ENCODE data around the gene IL6R.

Gene IL6R

DNA sequence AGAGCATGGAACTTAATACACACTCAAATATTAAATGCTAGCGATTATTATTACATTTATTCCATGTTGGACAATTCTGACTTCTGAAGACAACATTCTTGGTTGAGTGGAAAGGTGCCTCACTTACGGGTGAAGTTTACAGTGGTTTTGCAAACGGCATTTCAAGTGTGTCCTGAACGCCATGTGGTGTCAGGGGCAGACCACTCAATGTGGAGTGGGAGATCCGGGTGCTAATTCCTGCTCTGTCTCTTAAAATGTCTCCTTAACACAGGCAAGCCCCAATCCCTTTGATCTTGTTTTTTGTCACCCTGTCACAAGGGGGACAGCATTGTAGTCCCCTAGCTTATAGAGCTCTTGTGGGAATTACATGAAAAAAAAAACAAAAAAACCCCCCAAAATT is 91.2 kb downstream of the IL6R start:
- TF ChIP-seq FOXP2 (optimal IDR thresholded peaks at IDR 0.05; ENCODE audit: borderline replicate concordance, extremely low read depth, extremely low read length, insufficient read depth) (no peak), TAF1 (IDR thresholded peaks at IDR 0.05; ENCODE audit: borderline replicate concordance, insufficient read depth, low read length) (no peak)
- TF ChIP-seq, protein P1, sequence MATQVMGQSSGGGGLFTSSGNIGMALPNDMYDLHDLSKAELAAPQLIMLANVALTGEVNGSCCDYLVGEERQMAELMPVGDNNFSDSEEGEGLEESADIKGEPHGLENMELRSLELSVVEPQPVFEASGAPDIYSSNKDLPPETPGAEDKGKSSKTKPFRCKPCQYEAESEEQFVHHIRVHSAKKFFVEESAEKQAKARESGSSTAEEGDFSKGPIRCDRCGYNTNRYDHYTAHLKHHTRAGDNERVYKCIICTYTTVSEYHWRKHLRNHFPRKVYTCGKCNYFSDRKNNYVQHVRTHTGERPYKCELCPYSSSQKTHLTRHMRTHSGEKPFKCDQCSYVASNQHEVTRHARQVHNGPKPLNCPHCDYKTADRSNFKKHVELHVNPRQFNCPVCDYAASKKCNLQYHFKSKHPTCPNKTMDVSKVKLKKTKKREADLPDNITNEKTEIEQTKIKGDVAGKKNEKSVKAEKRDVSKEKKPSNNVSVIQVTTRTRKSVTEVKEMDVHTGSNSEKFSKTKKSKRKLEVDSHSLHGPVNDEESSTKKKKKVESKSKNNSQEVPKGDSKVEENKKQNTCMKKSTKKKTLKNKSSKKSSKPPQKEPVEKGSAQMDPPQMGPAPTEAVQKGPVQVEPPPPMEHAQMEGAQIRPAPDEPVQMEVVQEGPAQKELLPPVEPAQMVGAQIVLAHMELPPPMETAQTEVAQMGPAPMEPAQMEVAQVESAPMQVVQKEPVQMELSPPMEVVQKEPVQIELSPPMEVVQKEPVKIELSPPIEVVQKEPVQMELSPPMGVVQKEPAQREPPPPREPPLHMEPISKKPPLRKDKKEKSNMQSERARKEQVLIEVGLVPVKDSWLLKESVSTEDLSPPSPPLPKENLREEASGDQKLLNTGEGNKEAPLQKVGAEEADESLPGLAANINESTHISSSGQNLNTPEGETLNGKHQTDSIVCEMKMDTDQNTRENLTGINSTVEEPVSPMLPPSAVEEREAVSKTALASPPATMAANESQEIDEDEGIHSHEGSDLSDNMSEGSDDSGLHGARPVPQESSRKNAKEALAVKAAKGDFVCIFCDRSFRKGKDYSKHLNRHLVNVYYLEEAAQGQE (IDR thresholded peaks at IDR 0.05; ENCODE audit: insufficient read depth in 1 of 2, low read depth in 2 of 2, low read length in 2 of 2) = no peak

DNA sequence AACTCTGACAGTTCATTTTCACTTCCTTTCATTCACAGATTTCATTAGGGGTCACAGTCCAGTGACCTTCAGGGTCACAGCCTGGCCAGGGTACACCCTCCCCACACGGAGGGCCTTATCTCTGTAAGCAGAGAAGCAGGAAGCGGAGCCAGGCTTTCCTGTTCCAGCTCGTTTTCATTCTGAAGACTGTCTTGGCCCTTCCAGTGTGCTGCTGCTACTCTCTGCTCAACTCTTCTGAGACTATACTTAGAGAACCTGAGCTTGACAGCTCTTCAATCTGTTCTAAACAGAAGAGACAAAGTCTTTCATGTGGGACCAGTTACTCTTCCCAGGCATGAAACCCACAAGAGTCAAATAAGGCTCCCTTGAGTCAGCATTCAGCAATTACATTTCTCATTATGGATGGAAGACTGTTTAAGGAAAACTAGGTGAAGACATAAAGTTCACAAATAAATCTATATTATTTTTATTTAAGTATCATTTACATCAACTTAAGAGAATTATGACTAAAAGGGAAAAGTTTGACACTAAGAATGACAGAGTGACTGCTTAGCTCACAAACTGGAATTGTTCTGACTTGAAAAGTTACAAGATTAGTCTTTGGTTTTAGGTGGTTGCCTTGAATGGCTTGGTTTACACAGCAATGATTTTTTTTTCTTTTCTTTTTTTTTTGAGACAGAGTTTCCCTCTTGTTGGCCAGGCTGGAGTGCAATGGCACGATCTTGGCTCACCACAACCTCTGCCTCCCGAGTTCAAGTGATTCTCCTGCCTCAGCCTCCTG is 92.1 kb downstream of the IL6R start:
- TF ChIP-seq POLR2AphosphoS5 (IDR thresholded peaks at IDR 0.05; ENCODE audit: low read depth, low read length) (0 out of 2 replicates have a peak, but pooled peaks have one; percentile 29), FOXP2 (optimal IDR thresholded peaks at IDR 0.05; ENCODE audit: borderline replicate concordance, extremely low read depth, extremely low read length, insufficient read depth) (peak; percentile 12), SIN3A (IDR thresholded peaks at IDR 0.05; ENCODE audit: borderline replicate concordance, insufficient read depth, low read length) (no peak), TAF1 (IDR thresholded peaks at IDR 0.05; ENCODE audit: borderline replicate concordance, insufficient read depth, low read length) (peak; percentile 41; the same call in 1 of the 2 replicates)
- TF ChIP-seq, protein P1 (IDR thresholded peaks at IDR 0.05; ENCODE audit: insufficient read depth in 1 of 2, low read depth in 2 of 2, low read length in 2 of 2) = peak in 1 of 2 experiments; percentile 29; a peak in 1 of 4 replicates

DNA sequence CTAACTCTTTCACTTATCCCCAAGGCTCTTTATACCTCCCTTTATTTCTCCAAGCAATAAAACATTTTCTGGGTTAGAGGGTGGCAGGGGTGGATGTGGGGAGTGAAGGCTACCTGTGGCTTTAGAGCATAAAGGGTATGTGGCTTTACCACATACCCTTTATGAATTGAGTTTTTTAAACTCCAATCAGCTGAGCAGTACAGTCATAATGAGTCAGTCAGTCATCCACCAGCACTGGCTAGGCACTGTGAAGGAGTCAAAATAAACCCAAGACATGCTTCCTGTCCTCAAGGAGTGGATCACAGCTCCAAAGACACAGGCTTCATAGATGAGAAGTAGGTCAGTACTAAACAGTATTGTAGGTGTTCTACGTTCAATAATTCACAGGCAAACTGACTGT is 94.3 kb downstream of the IL6R start:
- TF ChIP-seq TAF1 (IDR thresholded peaks at IDR 0.05; ENCODE audit: borderline replicate concordance, insufficient read depth, low read length) (no peak), POLR2AphosphoS5 (IDR thresholded peaks at IDR 0.05; ENCODE audit: low read depth, low read length) (no peak), SIN3A (IDR thresholded peaks at IDR 0.05; ENCODE audit: borderline replicate concordance, insufficient read depth, low read length) (no peak), FOXP2 (optimal IDR thresholded peaks at IDR 0.05; ENCODE audit: borderline replicate concordance, extremely low read depth, extremely low read length, insufficient read depth) (no peak)
- TF ChIP-seq, protein P1 (IDR thresholded peaks at IDR 0.05; ENCODE audit: insufficient read depth in 1 of 2, low read depth in 2 of 2, low read length in 2 of 2) = no peak

DNA sequence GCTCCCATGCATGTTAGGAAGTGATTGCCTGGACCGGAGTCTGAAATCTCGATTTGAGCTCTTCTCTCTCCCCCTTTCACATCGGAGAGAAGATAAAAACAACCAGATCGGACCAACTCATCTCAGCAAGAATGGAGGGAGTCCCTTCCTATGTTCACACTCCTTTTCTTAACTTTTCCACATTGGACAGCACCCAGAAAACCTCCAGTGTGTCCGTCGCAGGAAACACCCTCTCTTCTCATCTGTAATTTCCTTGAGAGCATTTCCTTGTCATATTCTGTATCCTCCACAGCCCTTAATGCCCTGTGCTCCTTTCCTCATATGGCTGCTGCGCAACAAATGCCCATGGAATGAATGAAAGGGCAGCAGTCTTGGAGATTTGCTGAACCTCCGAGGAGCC is 95.4 kb downstream of the IL6R start:
- TF ChIP-seq POLR2AphosphoS5 (IDR thresholded peaks at IDR 0.05; ENCODE audit: low read depth, low read length) (no peak), TAF1 (IDR thresholded peaks at IDR 0.05; ENCODE audit: borderline replicate concordance, insufficient read depth, low read length) (no peak), SIN3A (IDR thresholded peaks at IDR 0.05; ENCODE audit: borderline replicate concordance, insufficient read depth, low read length) (no peak), FOXP2 (optimal IDR thresholded peaks at IDR 0.05; ENCODE audit: borderline replicate concordance, extremely low read depth, extremely low read length, insufficient read depth) (no peak)
- TF ChIP-seq, protein P1 (IDR thresholded peaks at IDR 0.05; ENCODE audit: insufficient read depth in 1 of 2, low read depth in 2 of 2, low read length in 2 of 2) = peak; percentile 2 to 57; a peak in 1 of 4 replicates
